ENCODE data around the gene DAD1.
"Not testable (repeated sequence)": the region's sequence is repeated elsewhere in the genome, so short reads cannot be mapped to it uniquely, and the experiment has no call there.

Gene DAD1

GRCh38 chr14:22598099-22598895 is 9.3 kb upstream of the DAD1 start, which contains the start of gene ABHD4:
Gene ABHD4, plus strand, starts transcription at chr14:22598300. Its CDS starts 7 bp downstream, at chr14:22598307.
- Histone ChIP-seq H3K27ac (ENCODE audit: low read length) (peak within 1 kb of the TSS; percentile 7), H3K27me3 (ENCODE audit: insufficient read depth, low read length) (no peaks in the 10 kb centered on the region), H3K4me1 (ENCODE audit: insufficient read depth, low read length) (peaks cover 12% of the 10 kb centered on the region)

DNA sequence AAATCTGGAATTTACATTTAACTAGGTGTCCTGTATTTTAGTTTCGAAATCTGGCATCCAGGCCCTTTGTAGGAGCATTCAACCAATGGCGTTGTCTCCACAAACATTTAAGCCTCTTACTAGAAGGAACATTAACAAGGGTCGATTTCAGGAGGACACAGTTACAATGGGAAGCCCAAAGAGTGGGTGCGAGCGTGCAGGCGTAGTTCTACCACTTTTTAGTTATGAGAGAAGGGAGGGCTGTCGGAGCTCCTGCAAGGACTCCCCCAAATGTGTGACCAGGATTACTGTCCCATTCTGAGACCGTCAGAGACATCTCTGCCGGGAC is 8.7 kb upstream of the DAD1 start:
- peaks cover 18% of the 10 kb centered on the region for H3K36me3 ChIP-seq (ENCODE audit: insufficient read depth, low read depth, low read length)
- H3K27me3 ChIP-seq (ENCODE audit: insufficient read depth, low read length), result no peaks in the 10 kb centered on the region
- no peaks in the 10 kb centered on the region for H3K9me3 ChIP-seq (ENCODE audit: insufficient read depth, low read depth, low read length)
- no peak overlapping the region for H3K27ac ChIP-seq (ENCODE audit: low read length)
- H3K4me1 ChIP-seq (ENCODE audit: insufficient read depth, low read length), result peaks cover 15% of the 10 kb centered on the region
- peak overlapping the region; percentile 89; the same call in 1 of the 2 replicates for H3K9ac ChIP-seq (ENCODE audit: low read depth, low read length)
- H3K4me3 ChIP-seq (ENCODE audit: low read length), result peak overlapping the region; percentile 97

More at GRCh38 chr14:22598099-22598895, 9.3 kb upstream of the DAD1 start, which contains the start of gene ABHD4:
- peaks cover 24% of the 10 kb centered on the region for H3K36me3 ChIP-seq (ENCODE audit: insufficient read depth, low read depth, low read length)
- peak within 1 kb of the TSS; percentile 97 for H3K4me3 ChIP-seq (ENCODE audit: low read length)
- H3K9ac ChIP-seq (ENCODE audit: low read depth, low read length), result peak within 1 kb of the TSS; percentile 89
- H3K9me3 ChIP-seq (ENCODE audit: insufficient read depth, low read depth, low read length), result no peaks in the 10 kb centered on the region

- H3K9ac ChIP-seq (ENCODE audit: low read depth, low read length), result peak overlapping the region; percentile 89; the same call in 1 of the 2 replicates
- H3K4me1 ChIP-seq (ENCODE audit: insufficient read depth, low read length), result peaks cover 15% of the 10 kb centered on the region
- no peaks in the 10 kb centered on the region for H3K27me3 ChIP-seq (ENCODE audit: insufficient read depth, low read length)
- peak overlapping the region; percentile 97 for H3K4me3 ChIP-seq (ENCODE audit: low read length)
- peaks cover 14% of the 10 kb centered on the region for H3K36me3 ChIP-seq (ENCODE audit: insufficient read depth, low read depth, low read length)
- no peak overlapping the region for H3K27ac ChIP-seq (ENCODE audit: low read length)
- H3K9me3 ChIP-seq (ENCODE audit: insufficient read depth, low read depth, low read length), result no peaks in the 10 kb centered on the region
These were observed 8.2 kb upstream of the DAD1 start for GRCh38 chr14:22597265-22597664.

GRCh38 chr14:22596354-22596879 is 7.4 kb upstream of the DAD1 start:
- H3K27ac ChIP-seq (ENCODE audit: low read length), result no peak overlapping the region
- H3K4me1 ChIP-seq (ENCODE audit: insufficient read depth, low read length), result peaks cover 15% of the 10 kb centered on the region
- H3K9ac ChIP-seq (ENCODE audit: low read depth, low read length), result no peak overlapping the region
- peaks cover 5% of the 10 kb centered on the region; the same call in 1 of the 2 replicates for H3K36me3 ChIP-seq (ENCODE audit: insufficient read depth, low read depth, low read length)
- no peak overlapping the region for H3K4me3 ChIP-seq (ENCODE audit: low read length)
- H3K9me3 ChIP-seq (ENCODE audit: insufficient read depth, low read depth, low read length), result no peaks in the 10 kb centered on the region
- no peaks in the 10 kb centered on the region for H3K27me3 ChIP-seq (ENCODE audit: insufficient read depth, low read length)

- no peak overlapping the region for H3K27ac ChIP-seq (ENCODE audit: low read length)
- no peaks in the 10 kb centered on the region for H3K36me3 ChIP-seq (ENCODE audit: insufficient read depth, low read depth, low read length)
- H3K27me3 ChIP-seq (ENCODE audit: insufficient read depth, low read length), result no peaks in the 10 kb centered on the region
- peaks cover 11% of the 10 kb centered on the region for H3K4me1 ChIP-seq (ENCODE audit: insufficient read depth, low read length)
- H3K9ac ChIP-seq (ENCODE audit: low read depth, low read length), result no peak overlapping the region
- H3K9me3 ChIP-seq (ENCODE audit: insufficient read depth, low read depth, low read length), result no peaks in the 10 kb centered on the region
- H3K4me3 ChIP-seq (ENCODE audit: low read length), result no peak overlapping the region
These were observed 5.2 kb upstream of the DAD1 start for GRCh38 chr14:22594156-22594716.

DNA sequence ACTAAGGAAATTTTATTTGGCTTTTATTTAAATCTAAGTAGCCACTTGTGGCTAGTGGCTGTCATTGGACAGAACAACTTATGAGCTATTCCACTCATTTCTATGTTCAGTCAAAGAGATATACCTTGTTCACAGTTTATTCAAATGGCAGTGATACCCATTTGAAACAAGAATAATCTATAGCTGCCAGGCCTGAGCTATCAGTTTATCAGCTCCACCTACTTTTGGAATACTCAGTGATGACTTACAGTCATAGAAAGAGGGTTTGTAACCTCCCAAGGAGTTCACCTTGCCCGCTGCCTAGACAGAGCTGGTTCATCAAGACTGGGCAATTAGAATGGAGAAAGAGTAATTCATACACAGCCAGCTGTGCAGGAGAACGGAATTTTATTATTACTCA is 4.6 kb upstream of the DAD1 start:
- Histone ChIP-seq H3K9me3 (ENCODE audit: insufficient read depth, low read depth, low read length) (no peaks in the 10 kb centered on the region), H3K4me1 (ENCODE audit: insufficient read depth, low read length) (peaks cover 9% of the 10 kb centered on the region), H3K4me3 (ENCODE audit: low read length) (no peak overlapping the region), H3K27me3 (ENCODE audit: insufficient read depth, low read length) (no peaks in the 10 kb centered on the region), H3K36me3 (ENCODE audit: insufficient read depth, low read depth, low read length) (no peaks in the 10 kb centered on the region), H3K27ac (ENCODE audit: low read length) (no peak overlapping the region), H3K9ac (ENCODE audit: low read depth, low read length) (no peak overlapping the region)

DNA sequence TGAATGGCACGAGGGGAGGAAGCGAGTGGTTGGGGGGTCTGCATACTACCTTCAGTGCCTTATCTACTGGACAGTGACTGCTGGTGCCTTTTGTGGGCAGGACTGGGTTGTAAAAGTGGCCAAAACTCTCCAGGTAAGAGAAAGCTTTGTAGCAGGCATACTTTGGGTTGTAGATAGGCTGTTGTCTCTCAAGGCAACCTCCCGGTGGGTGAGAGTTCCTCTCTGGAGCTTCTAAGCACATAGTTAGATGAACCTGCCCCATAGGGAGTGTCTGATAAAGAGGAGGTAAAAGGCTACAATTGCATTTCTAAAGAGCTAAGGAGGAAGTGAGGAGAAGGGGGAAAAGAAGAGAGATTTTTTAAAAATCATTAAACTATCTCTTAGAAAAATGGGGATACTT is 4.2 kb upstream of the DAD1 start:
- peaks cover 11% of the 10 kb centered on the region for H3K4me1 ChIP-seq (ENCODE audit: insufficient read depth, low read length)
- H3K9me3 ChIP-seq (ENCODE audit: insufficient read depth, low read depth, low read length), result no peaks in the 10 kb centered on the region
- no peak overlapping the region for H3K27ac ChIP-seq (ENCODE audit: low read length)
- no peaks in the 10 kb centered on the region for H3K27me3 ChIP-seq (ENCODE audit: insufficient read depth, low read length)
- H3K36me3 ChIP-seq (ENCODE audit: insufficient read depth, low read depth, low read length), result no peaks in the 10 kb centered on the region
- no peak overlapping the region for H3K4me3 ChIP-seq (ENCODE audit: low read length)
- H3K9ac ChIP-seq (ENCODE audit: low read depth, low read length), result no peak overlapping the region; the same call in 1 of the 2 replicates

GRCh38 chr14:22588526-22589095 is 413 bp downstream of the DAD1 start:
- Histone ChIP-seq H3K36me3 (ENCODE audit: insufficient read depth, low read depth, low read length) (0 out of 2 replicates have a peak, but pooled peaks cover 16% of the 10 kb centered on the region), H3K4me3 (ENCODE audit: low read length) (peak overlapping the region; percentile 98), H3K9me3 (ENCODE audit: insufficient read depth, low read depth, low read length) (no peaks in the 10 kb centered on the region), H3K9ac (ENCODE audit: low read depth, low read length) (peak overlapping the region; percentile 97), H3K4me1 (ENCODE audit: insufficient read depth, low read length) (peaks cover 7% of the 10 kb centered on the region), H3K27ac (ENCODE audit: low read length) (peak overlapping the region; percentile 26), H3K27me3 (ENCODE audit: insufficient read depth, low read length) (no peaks in the 10 kb centered on the region)

- not testable (repeated sequence) for H3K27ac ChIP-seq (ENCODE audit: low read length)
These were observed 1.2 kb downstream of the DAD1 start for GRCh38 chr14:22587677-22588422.

DNA sequence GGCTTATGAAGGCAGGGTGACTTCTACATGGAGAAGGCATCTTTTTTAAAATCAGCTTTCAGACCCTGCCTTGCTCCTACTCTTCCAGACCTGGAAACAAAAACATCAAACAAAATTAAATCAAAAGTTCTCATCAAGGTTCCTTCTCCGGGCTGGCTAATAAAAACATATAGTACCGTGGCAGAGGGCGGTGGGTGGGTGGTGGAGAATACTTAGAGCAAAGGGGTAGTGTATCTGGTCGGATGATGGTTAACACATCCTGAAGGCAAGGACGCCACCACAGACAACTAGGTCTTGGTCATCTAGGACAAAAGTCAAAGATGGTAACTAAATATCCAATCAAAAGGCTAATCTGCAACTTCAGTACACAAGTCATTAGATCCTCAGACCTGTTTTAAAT is 1.8 kb downstream of the DAD1 start:
- Histone ChIP-seq H3K9ac (ENCODE audit: low read depth, low read length) (no peak overlapping the region), H3K4me3 (ENCODE audit: low read length) (no peak overlapping the region), H3K4me1 (ENCODE audit: insufficient read depth, low read length) (peaks cover 4% of the 10 kb centered on the region; the same call in 1 of the 2 replicates)

More at GRCh38 chr14:22587677-22588422, 1.2 kb downstream of the DAD1 start:
- H3K27me3 ChIP-seq (ENCODE audit: insufficient read depth, low read length); H3K9me3 ChIP-seq (ENCODE audit: insufficient read depth, low read depth, low read length); H3K4me1 ChIP-seq (ENCODE audit: insufficient read depth, low read length): not testable (repeated sequence)
- Histone ChIP-seq H3K4me3 (ENCODE audit: low read length) (peak overlapping the region; percentile 98), H3K9ac (ENCODE audit: low read depth, low read length) (peak overlapping the region; percentile 97), H3K36me3 (ENCODE audit: insufficient read depth, low read depth, low read length) (0 out of 2 replicates have a peak, but pooled peaks cover 16% of the 10 kb centered on the region)

DNA sequence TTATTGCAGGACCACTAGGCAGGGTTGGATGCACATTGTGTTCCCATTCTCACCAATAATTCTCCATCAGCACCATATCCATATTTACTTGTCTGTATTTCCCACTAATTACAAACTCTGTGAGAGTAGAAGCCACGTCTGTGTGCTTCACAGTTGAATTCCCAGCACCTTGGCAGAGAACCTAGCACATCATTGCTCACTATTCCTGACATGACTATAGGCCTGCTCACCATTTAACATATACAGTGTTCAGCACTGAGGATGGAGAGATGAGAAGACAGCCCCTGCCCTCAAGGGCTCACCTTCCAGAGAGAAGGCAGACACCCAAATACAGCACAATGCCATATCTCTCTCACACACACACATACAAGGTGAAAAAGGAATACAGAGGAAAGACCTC is 5.0 kb downstream of the DAD1 start:
- Histone ChIP-seq H3K4me1 (ENCODE audit: insufficient read depth, low read length) (peaks cover 4% of the 10 kb centered on the region; the same call in 1 of the 2 replicates), H3K9me3 (ENCODE audit: insufficient read depth, low read depth, low read length) (no peaks in the 10 kb centered on the region), H3K36me3 (ENCODE audit: insufficient read depth, low read depth, low read length) (0 out of 2 replicates have a peak, but pooled peaks cover 21% of the 10 kb centered on the region), H3K27ac (ENCODE audit: low read length) (no peak overlapping the region), H3K4me3 (ENCODE audit: low read length) (no peak overlapping the region), H3K9ac (ENCODE audit: low read depth, low read length) (no peak overlapping the region), H3K27me3 (ENCODE audit: insufficient read depth, low read length) (no peaks in the 10 kb centered on the region)

More for the DNA sequence above, 1.8 kb downstream of the DAD1 start:
- Histone ChIP-seq H3K27ac (ENCODE audit: low read length) (no peak overlapping the region), H3K9me3 (ENCODE audit: insufficient read depth, low read depth, low read length) (no peaks in the 10 kb centered on the region), H3K27me3 (ENCODE audit: insufficient read depth, low read length) (no peaks in the 10 kb centered on the region), H3K36me3 (ENCODE audit: insufficient read depth, low read depth, low read length) (0 out of 2 replicates have a peak, but pooled peaks cover 16% of the 10 kb centered on the region)
